ENCODE results near the gene USP10. TPM values are rescaled to one million over a fixed set of nuclear protein-coding genes. Genes with fewer than 3 reads are reported as not detected.

The USP10 gene
- total and polyA plus RNA-seq, 2 donors (not counting 3 experiments of a cell fraction or from before 2014, with no cell fraction given): 84.0 to 115 TPM

GRCh38 chr16:84722068-84722467 is 22.3 kb downstream of the USP10 start:
- no peak for FAIRE-seq
- CTCF ChIA-PET: interaction anchor here (1.2 to 4.7 kb wide), 2 partner anchors 50 to 53 kb away, joined by 3 to 42 read pairs; no protein-coding TSS in a partner anchor
- H3K27ac ChIP-seq (ENCODE audit: insufficient read depth, low read depth, low read length): no peak overlapping the region
- no peaks in the 10 kb centered on the region for H3K27me3 ChIP-seq (ENCODE audit: control insufficient read depth in 2 of 2, insufficient read depth in 2 of 2, low read length in 2 of 2)
- no peak overlapping the region for H3K4me2 ChIP-seq (ENCODE audit: insufficient read depth, low read length)
- no peak for DNase-seq (ENCODE audit: low read depth, low spot score)
- H3K4me3 ChIP-seq (replicated peaks in 1 of 3; ENCODE audit: insufficient read depth in 1 of 3, low read depth in 1 of 3, low read length in 3 of 3): no peak overlapping the region
- H2AFZ ChIP-seq (ENCODE audit: low read depth, low read length): no peak overlapping the region
- no peak overlapping the region for H3K9ac ChIP-seq (replicated peaks; ENCODE audit: extremely low read depth, insufficient read depth, low read length)
- H3K4me1 ChIP-seq (ENCODE audit: control insufficient read depth, extremely low read depth, insufficient read depth, low read length): peaks cover 39% of the 10 kb centered on the region
- no peaks in the 10 kb centered on the region for H3K9me1 ChIP-seq (replicated peaks; ENCODE audit: control insufficient read depth, extremely low read depth, insufficient read depth, low read length)
- POLR2A ChIA-PET: no interaction called here
- BruUV-seq (replicated peaks): no TSS peak
- intact Hi-C loops (cut with micrococcal nuclease) (no loop called here), dilution Hi-C loops (cut with MboI; ENCODE audit: extremely low pct_ligation_motif_present, low sequenced_read_pairs) (no loop called here)
- no peak for TF ChIP-seq EZH2 (IDR thresholded peaks at IDR 0.05; ENCODE audit: borderline replicate concordance, low read depth, low read length, severe bottlenecking)
- no peak for TF ChIP-seq MAX (IDR thresholded peaks at IDR 0.05; ENCODE audit: insufficient read depth, insufficient read length)
- TF ChIP-seq CTCF (IDR thresholded peaks at IDR 0.05; ENCODE audit: extremely low read depth in 1 of 2, insufficient read depth in 1 of 2, low read depth in 1 of 2, low read length in 2 of 2): no peak
- TF ChIP-seq GATA2 (IDR thresholded peaks at IDR 0.05; ENCODE audit: insufficient read depth, insufficient read length, low read depth, low read length): no peak
- no peak for TF ChIP-seq POLR2A (IDR thresholded peaks at IDR 0.05; ENCODE audit: low read depth, low read length)
- TF ChIP-seq JUN (IDR thresholded peaks at IDR 0.05; ENCODE audit: borderline replicate concordance, insufficient read depth, insufficient read length, low read depth): no peak
- TF ChIP-seq POLR2AphosphoS5 (IDR thresholded peaks at IDR 0.05; ENCODE audit: insufficient read depth, low read depth, low read length): no peak
- TF ChIP-seq FOS (IDR thresholded peaks at IDR 0.05; ENCODE audit: borderline replicate concordance, insufficient read depth, low read length): no peak
- TF ChIP-seq MYC (IDR thresholded peaks at IDR 0.05; ENCODE audit: low read depth, low read length): no peak
- peaks cover 6% of the 10 kb centered on the region for H4K20me1 ChIP-seq (replicated peaks; ENCODE audit: control insufficient read depth, extremely low read depth, insufficient read depth, low read length)
- no peaks in the 10 kb centered on the region for H3K9me3 ChIP-seq (replicated peaks; ENCODE audit: control insufficient read depth, insufficient read depth, low read length)
- H3K79me2 ChIP-seq (ENCODE audit: control insufficient read depth, insufficient read depth, low read length): peaks cover 98% of the 10 kb centered on the region
- no peaks in the 10 kb centered on the region for H3K36me3 ChIP-seq (ENCODE audit: control insufficient read depth in 2 of 2, extremely low read depth in 1 of 2, insufficient read depth in 2 of 2, low read length in 2 of 2)

Measured in endothelial cell of umbilical vein (primary cell).